Hepatocyte (in vitro differentiated cells): ENCODE data around the gene S100A14. TPM values are rescaled to one million over a fixed set of nuclear protein-coding genes. Genes with fewer than 3 reads are reported as not detected.
"Not testable (repeated sequence)": the region's sequence is repeated elsewhere in the genome, so short reads cannot be mapped to it uniquely, and the experiment has no call there.

Experiments used
- DNase-seq: peaks from one replicate; pipeline ENCODE4 v3.0.0-alpha.2; 2016; ENCODE audit warnings: low spot score
- H2AFZ ChIP-seq: fragments of 200-600 bp; sonication (generic); 2 replicates; pipeline ENCODE4 v1.6.0; 2016; ENCODE audit warnings: antibody characterized with exemption, mild to moderate bottlenecking
- H3K27ac ChIP-seq: fragments of 200-600 bp; sonication (generic); 2 replicates; pipeline ENCODE4 v1.5.1; 2016; ENCODE audit warnings: mild to moderate bottlenecking
- H3K27me3 ChIP-seq: fragments of 200-600 bp; sonication (generic); 2 replicates; pipeline ENCODE4 v1.6.1; 2016
- H3K36me3 ChIP-seq: fragments of 200-600 bp; sonication (generic); replicated peaks from 2 replicates; pipeline ENCODE4 v1.5.1; 2016; ENCODE audit warnings: low read depth; ENCODE audit not compliant: insufficient read depth
- H3K4me1 ChIP-seq: fragments of 200-600 bp; sonication (generic); 2 replicates; pipeline ENCODE4 v1.5.1; 2016; ENCODE audit warnings: mild to moderate bottlenecking, moderate library complexity; ENCODE audit not compliant: insufficient read depth
- H3K4me2 ChIP-seq: fragments of 200-600 bp; sonication (generic); 2 replicates; pipeline ENCODE4 v1.6.0; 2016
- H3K4me3 ChIP-seq: fragments of 200-600 bp; sonication (generic); 2 replicates; pipeline ENCODE4 v1.5.1; 2016; ENCODE audit warnings: mild to moderate bottlenecking
- H3K79me2 ChIP-seq: fragments of 200-600 bp; sonication (generic); 2 replicates; pipeline ENCODE4 v1.6.0; 2017; ENCODE audit warnings: mild to moderate bottlenecking
- H3K9me2 ChIP-seq: fragments of 200-600 bp; sonication (generic); replicated peaks from 2 replicates; pipeline ENCODE4 v1.6.0; 2017; ENCODE audit warnings: mild to moderate bottlenecking; ENCODE audit not compliant: insufficient read depth
- H3K9me3 ChIP-seq: fragments of 200-600 bp; sonication (generic); 2 replicates; pipeline ENCODE4 v1.5.1; 2016; ENCODE audit warnings: low read depth, mild to moderate bottlenecking
- H4K20me1 ChIP-seq: fragments of 200-600 bp; sonication (generic); 2 replicates; pipeline ENCODE4 v1.6.0; 2016; ENCODE audit warnings: mild to moderate bottlenecking; ENCODE audit not compliant: insufficient read depth, poor library complexity, severe bottlenecking
- EZH2 ChIP-seq: fragments of 200-600 bp; sonication (generic); IDR thresholded peaks from 2 replicates; pipeline ENCODE4 v1.6.1; 2016; ENCODE audit warnings: antibody characterized with exemption, mild to moderate bottlenecking, borderline replicate concordance
- EZH2phosphoT487 ChIP-seq: fragments of 200-600 bp; sonication (generic); IDR thresholded peaks from one replicate; pipeline ENCODE4 v1.6.1; 2018; ENCODE audit warnings: antibody characterized with exemption, mild to moderate bottlenecking, low read depth, moderate library complexity; ENCODE audit not compliant: unreplicated experiment, severe bottlenecking
- WGBS: methylation state at CpG from one replicate; pipeline ENCODE4 v1.1.6; 2016; ENCODE audit warnings: low lambda C conversion rate; ENCODE audit errors: missing lambda C conversion rate; 5-methylcytosine and 5-hydroxymethylcytosine counted together
- polyA plus RNA-seq: library from polyadenylated mRNA; unstranded; fragments of >200 nt; fragmentation: Nextera tagmentation; extraction: Ambion mirVana; gene quantifications from 2 replicates; pipeline ENCODE4 v1.2.1, GENCODE V29; 2016
- total RNA-seq: library from RNA; depleted of rRNA; stranded (reverse); fragments of >200 nt; gene quantifications from 2 replicates; pipeline ENCODE4 v1.2.3, GENCODE V29; 2014
- TF ChIP-seq, protein P1 (sequence below): fragments of 200-600 bp; sonication (generic); IDR thresholded peaks from 2 replicates; pipeline ENCODE4 v1.5.1; 2016; ENCODE audit warnings: antibody characterized with exemption, mild to moderate bottlenecking; ENCODE audit not compliant: poor library complexity

S100A14 gene
- total and polyA plus RNA-seq, 2 experiments from 2014 or later, result 94.9 to 112 TPM

DNA sequence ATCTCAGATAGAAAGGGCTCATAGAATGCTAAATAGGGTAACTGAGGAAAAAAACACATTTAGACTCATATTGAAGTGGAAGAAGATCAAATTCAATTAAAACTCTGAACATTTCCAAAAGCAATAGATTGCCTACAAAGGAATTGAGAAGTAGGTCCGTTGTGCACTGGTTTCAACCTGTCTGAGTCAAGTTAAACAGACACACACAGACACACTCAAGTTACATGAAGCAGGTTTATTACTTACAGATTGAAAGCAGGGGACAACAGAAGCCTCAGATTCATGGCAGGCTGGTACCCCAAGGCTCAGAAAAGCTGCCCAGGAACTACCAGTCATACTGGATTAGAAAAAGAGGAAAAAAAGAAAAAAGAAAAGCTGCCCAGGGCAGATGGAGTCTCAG lies 29.8 kb downstream of the S100A14 start:
- H4K20me1 ChIP-seq, result no peaks in the 10 kb centered on the region
- H3K4me2 ChIP-seq, result no peak overlapping the region
- H3K9me2 ChIP-seq, result no peaks in the 10 kb centered on the region
- no peaks in the 10 kb centered on the region for H3K36me3 ChIP-seq
- no peak overlapping the region for H3K27ac ChIP-seq
- no peaks in the 10 kb centered on the region for H3K27me3 ChIP-seq
- no peak overlapping the region for H2AFZ ChIP-seq
- no peaks in the 10 kb centered on the region for H3K4me1 ChIP-seq
- 32% methylated on average over 1 of the region's 1 CpG for WGBS
- H3K4me3 ChIP-seq, result no peak overlapping the region
- DNase-seq, result no peak
- no peaks in the 10 kb centered on the region for H3K9me3 ChIP-seq
- H3K79me2 ChIP-seq, result no peaks in the 10 kb centered on the region
- TF ChIP-seq EZH2phosphoT487, result no peak
- TF ChIP-seq, protein P1, sequence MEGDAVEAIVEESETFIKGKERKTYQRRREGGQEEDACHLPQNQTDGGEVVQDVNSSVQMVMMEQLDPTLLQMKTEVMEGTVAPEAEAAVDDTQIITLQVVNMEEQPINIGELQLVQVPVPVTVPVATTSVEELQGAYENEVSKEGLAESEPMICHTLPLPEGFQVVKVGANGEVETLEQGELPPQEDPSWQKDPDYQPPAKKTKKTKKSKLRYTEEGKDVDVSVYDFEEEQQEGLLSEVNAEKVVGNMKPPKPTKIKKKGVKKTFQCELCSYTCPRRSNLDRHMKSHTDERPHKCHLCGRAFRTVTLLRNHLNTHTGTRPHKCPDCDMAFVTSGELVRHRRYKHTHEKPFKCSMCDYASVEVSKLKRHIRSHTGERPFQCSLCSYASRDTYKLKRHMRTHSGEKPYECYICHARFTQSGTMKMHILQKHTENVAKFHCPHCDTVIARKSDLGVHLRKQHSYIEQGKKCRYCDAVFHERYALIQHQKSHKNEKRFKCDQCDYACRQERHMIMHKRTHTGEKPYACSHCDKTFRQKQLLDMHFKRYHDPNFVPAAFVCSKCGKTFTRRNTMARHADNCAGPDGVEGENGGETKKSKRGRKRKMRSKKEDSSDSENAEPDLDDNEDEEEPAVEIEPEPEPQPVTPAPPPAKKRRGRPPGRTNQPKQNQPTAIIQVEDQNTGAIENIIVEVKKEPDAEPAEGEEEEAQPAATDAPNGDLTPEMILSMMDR, result no peak
- TF ChIP-seq EZH2, result no peak

DNA sequence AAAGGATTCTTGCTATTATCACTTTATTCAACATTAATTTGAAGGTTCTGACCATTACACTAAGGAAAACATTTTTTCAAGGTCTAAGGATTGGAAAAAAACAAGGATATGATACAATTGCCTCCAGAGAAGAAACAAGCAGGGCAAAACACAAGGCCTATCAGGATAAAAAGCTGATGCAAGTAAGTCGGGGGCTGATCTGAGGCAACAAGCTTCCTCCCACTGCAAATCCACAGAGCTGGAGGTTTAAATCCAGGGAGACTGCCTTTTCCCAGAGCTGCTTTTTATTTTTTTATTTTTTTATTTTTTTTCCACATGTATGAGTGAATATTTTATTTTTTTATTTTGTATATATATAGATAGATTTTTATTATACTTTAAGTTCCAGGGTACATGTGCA lies 31.1 kb downstream of the S100A14 start:
- no peaks in the 10 kb centered on the region for H3K9me3 ChIP-seq
- WGBS, result 64% methylated on average over 1 of the region's 1 CpG
- no peak overlapping the region for H3K4me2 ChIP-seq

DNA sequence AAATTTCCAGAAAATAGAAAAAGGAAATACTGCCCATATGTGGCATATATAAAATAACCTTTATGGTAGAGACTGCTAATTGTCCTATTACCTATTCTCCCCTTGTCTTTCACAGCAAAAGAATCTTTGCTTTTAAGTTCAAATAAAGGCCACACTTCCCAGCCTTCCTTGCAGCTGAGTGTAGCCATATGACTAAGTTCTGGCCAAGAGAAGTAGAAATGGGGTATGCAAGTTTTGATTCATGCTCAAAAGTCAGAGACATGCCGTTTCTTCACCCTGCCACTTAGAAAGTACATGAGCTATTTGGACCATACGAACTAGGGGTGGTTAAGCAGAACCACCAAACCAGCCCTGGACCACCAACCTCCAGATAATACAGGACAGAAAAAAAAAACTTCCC lies 32.1 kb downstream of the S100A14 start:
- Histone ChIP-seq H4K20me1 (no peaks in the 10 kb centered on the region), H3K4me2 (no peak overlapping the region), H3K27me3 (no peaks in the 10 kb centered on the region), H3K9me2 (no peaks in the 10 kb centered on the region), H3K4me1 (no peaks in the 10 kb centered on the region), H3K27ac (no peak overlapping the region), H3K79me2 (no peaks in the 10 kb centered on the region), H2AFZ (no peak overlapping the region), H3K4me3 (no peak overlapping the region), H3K36me3 (no peaks in the 10 kb centered on the region), H3K9me3 (no peaks in the 10 kb centered on the region)
- 92% methylated on average over 2 of the region's 2 CpGs for WGBS
- TF ChIP-seq EZH2phosphoT487 (no peak), EZH2 (no peak)
- TF ChIP-seq, protein P1, result no peak
- DNase-seq, result no peak

More for the DNA sequence above, 31.1 kb downstream of the S100A14 start:
- Histone ChIP-seq H3K4me3 (no peak overlapping the region), H3K27ac (no peak overlapping the region), H3K4me1 (no peaks in the 10 kb centered on the region), H2AFZ (no peak overlapping the region), H3K27me3 (no peaks in the 10 kb centered on the region), H3K79me2 (no peaks in the 10 kb centered on the region), H3K36me3 (no peaks in the 10 kb centered on the region), H4K20me1 (no peaks in the 10 kb centered on the region), H3K9me2 (no peaks in the 10 kb centered on the region)
- DNase-seq, result no peak
- TF ChIP-seq EZH2phosphoT487 (no peak), EZH2 (no peak)
- TF ChIP-seq, protein P1, result no peak

DNA sequence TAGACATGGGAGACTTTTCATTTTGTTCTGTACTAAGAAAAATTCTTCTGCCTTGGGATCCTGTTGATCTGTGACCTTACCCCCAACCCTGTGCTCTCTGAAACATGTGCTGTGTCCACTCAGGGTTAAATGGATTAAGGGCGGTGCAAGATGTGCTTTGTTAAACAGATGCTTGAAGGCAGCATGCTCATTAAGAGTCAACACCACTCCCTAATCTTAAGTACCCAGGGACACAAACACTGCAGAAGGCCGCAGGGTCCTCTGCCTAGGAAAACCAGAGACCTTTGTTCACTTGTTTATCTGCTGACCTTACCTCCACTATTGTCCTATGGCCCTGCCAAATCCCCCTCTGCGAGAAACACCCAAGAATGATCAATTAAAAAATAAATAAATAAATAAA lies 32.6 kb downstream of the S100A14 start:
- H3K4me1 ChIP-seq, H3K4me2 ChIP-seq, H3K36me3 ChIP-seq, DNase-seq, H3K27ac ChIP-seq, H3K4me3 ChIP-seq, H3K79me2 ChIP-seq, H3K9me3 ChIP-seq, H4K20me1 ChIP-seq, H2AFZ ChIP-seq, H3K27me3 ChIP-seq, H3K9me2 ChIP-seq: not testable (repeated sequence)
- WGBS, result 49% methylated on average over 3 of the region's 3 CpGs

DNA sequence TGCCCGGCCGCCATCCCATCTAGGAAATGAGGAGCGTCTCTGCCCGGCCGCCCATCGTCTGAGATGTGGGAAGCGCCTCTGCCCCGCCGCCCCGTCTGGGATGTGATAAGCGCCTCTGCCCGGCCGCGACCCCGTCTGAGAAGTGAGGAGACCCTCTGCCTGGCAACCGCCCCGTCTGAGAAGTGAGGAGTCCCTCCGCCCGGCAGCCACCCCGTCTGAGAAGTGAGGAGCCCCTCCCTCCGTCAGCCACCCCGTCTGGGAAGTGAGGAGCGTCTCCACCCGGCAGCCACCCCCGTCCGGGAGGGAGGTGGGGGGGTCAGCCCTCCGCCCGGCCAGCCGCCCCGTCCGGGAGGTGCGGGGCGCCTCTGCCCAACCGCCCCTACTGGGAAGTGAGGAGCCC lies 33.3 kb downstream of the S100A14 start:
- not testable (repeated sequence) for H3K9me3 ChIP-seq, H3K36me3 ChIP-seq, H3K27me3 ChIP-seq, H3K4me3 ChIP-seq, H3K4me1 ChIP-seq, H3K27ac ChIP-seq, H3K79me2 ChIP-seq, H2AFZ ChIP-seq, H3K4me2 ChIP-seq, H4K20me1 ChIP-seq, H3K9me2 ChIP-seq, DNase-seq
- 100% methylated on average over 1 of the region's 34 CpGs for WGBS
